DMS53 treated with DMSO at 0.1 percent for 48 hours (cell line): ENCODE measurements around the gene SLC13A5.
"Not testable (repeated sequence)": the region's sequence is repeated elsewhere in the genome, so short reads cannot be mapped to it uniquely, and the experiment has no call there.

Source experiments
- DNase-seq: peaks from one replicate; lab custom pipeline; 2025; ENCODE audit not compliant: unreplicated experiment; lab: John Stamatoyannopoulos, UW

SLC13A5 gene

DNA sequence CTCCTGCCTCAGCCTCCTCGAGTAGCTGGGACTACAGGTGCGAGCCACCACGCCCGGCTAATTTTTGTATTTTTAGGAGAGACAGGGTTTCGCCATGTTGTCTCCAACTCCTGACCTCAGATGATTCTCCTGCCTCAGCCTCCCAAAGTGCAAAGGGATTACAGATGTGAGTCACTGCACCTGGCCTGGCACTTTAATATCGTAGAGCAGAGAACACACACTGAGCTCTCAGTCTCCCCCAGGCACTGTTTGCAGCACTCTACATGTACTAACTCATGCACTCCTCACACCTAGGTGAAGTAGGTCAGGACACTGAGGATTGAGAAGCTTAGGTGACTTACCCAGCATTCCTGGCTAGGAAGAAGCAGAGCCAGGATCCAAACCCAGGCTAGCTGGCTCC is 46.6 kb downstream of the SLC13A5 start:
- DNase-seq: no peak

DNA sequence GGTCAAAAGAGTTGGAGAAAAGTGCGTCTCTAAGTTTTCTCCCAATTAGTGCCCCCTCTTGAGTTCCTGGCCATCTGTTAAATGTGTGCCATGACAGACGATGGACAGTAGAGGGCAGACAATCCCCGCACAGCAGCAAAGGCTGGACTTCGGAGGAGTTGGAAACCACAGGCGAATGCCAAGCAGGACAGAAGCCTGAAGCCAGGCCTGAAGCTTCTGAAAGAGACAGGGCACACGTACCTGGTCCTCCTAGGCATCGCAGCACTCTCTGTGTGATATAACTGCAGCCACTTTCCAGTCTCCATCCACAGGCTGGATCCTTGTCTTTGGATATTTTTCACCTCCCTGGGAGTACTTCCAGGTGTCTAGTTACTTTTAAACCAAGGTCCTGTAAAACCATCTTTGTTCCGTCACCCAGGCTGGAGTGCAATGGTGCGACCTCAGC is 47.1 kb downstream of the SLC13A5 start:
- DNase-seq: peak; percentile 69

DNA sequence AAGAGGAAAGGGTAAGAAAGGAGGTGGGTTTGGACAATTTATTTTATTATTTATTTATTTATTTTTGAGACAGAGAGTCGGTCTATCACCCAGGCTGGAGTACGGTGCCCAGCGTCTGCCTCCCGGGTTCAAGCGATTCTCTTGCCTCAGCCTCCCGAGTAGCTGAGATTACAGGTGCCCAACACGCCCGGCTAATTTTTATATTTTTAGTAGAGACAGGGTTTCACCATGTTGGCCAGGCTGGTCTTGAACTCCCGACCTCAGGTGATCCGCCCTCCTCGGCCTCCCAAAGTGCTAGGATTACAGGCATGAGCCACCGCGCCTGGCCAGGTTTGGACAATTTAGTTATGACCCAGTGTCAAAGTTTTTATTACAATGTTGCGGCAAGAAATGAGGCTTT is 50.0 kb downstream of the SLC13A5 start:
- DNase-seq: not testable (repeated sequence)

DNA sequence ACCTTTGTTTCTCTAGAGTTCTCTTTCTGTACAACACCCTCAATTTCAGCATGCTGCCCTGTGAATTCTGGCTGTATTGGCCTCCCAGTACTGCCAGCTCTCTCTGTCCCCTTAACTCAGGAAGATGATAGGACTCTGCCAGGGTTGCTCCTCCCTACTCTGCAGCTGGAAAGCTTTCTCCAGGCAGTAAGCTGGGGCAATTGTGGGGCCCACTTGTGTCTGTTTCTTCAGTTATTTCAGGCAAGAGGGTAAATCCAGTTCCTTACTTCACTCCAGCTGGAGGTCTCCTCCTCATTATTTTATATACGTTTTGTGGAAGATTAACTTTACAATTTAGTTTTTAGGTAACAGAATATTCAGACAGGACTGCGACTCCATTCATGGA is 51.7 kb downstream of the SLC13A5 start:
- DNase-seq: no peak

DNA sequence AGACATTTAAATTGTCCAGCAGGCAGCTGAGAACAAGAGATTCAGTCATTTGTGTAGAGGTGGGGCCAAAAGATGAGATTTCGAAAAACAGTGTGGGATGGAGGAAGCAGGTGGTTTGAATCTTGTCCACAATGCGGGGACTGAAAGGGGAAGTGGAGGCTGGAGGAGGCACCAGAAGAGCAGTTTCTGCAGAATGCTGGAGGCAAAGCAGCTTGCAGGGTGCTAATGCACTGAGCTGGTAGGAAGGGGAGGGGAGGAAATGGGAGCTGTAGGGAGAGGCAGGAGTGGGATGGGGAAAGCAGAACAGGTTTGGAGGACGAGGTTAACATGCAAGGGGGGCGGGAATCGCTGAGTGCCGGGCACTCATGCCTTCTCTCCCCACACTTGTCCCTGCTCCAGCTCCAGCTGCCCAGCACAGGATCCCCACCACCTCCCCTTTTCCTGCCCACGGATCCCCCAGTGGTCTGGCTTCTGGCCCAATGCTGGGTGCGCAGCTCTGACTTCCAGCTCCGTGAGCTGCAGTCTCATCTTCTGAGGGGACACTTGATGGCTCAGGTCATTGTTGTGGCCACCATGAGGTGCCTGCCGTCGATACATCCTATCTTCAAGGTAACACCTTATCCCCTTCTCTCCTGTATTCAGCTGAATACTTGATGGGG is 52.2 kb downstream of the SLC13A5 start:
- DNase-seq: no peak

DNA sequence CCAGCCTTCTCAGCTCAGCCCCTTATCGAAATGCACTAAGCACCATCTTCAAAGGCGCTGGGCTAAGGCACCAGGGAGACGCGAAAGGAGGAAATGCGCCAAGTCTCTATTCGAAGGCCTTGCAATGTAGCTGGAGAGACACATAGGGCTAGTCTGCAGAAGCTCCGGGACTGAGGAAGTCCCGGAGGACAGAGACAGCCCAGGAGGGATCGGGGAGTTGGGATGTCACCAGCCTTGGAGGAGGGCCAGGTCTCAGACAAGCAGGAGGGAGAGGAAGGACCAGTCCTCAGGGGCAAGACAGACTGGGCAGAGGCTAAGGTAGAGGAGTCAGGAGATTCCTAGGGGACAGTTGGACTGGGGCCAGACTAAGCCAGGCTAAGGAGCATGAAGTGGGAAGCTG is 53.1 kb downstream of the SLC13A5 start:
- DNase-seq: no peak

DNA sequence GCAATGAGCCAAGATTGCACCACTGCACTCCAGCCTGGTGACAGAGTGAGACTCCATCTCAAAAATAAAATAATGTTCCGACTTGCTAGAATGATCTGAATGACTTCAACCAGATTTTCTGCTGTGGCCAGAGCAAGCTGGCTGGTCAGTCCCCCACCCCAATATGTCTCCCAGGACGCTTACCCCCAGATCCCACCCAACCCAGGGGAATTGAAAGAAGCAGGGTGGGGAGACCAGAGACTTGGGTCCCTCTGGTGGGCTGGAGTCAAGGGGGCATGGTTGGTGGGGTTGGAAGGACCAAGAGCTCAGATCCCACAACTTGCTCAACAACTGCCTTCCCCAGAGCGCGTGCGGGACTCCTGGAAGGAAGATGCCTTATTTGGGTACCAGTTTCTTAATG is 54.8 kb downstream of the SLC13A5 start:
- DNase-seq: not testable (repeated sequence)

DNA sequence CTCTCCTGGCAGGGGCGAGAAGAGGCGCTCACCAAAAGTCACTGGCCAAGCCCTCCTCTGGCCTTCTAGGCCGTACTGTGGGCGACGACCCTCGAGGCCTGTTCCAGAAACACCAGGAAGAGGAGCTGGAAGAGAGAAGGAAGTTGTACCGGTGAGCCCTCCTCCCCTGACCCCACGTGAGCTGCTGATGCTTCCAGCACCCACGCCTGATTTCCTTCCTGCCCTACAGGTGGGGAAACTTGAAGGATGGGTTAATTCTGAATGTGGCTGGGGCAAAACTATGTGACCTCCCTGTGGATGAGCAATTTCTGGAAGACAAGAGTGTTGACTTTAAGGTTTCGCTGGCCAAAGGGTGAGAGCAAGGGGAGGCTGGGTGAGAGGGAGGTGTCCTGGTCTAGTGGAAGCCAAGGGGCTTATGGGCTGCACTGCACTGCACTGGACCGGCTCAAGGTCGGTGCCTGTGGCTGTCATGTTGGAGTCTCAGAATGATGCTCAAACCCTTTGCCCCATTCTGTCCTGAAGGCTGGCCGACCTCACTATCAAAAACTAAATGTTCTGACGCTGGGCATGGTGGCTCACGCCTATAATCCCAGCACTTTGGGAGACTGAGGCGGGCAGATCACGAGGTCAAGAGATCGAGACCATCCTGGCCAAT is 55.4 kb downstream of the SLC13A5 start:
- DNase-seq: no peak

DNA sequence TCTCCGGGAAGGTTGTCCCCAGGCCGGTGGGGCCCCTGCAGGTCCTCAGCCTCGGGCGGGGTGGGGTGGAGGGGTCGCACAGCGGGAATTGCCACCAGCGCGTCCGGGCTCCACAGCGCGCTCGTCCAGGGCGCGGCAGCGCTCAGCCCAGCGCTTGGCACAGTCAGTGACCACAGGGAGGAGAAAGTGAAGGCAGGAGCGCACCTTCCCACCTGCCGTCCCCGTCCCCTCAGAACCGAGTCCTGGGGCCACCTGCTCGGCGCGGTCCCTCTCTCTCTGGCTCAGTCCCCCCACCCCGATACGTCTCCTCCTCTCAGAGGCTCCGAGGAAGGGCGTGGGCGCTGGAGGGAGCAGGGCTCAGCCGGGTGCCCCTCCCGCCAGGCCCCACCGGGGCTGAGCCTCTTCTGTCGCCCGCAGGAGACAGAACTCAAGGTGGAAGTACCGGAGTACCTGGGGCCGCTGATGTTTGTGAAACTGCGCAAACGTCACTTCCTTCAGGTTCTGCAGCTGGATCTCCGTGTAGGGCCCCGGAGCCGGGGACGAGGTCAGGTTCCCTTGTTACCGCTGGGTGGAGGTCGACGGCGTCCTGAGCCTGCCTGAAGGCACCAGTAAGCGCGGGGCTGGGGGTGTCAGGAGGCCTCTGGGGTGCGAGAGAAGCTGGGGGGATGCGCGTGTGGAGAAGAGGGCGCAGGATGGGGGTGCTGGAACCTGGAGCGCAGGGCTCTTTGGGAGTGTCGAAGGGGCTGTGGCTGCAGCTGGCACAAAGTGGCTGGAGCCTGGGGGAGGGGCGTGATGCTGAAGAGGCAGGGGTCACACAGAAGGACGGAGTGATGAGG is 56.2 kb downstream of the SLC13A5 start:
- DNase-seq: peak; percentile 30

DNA sequence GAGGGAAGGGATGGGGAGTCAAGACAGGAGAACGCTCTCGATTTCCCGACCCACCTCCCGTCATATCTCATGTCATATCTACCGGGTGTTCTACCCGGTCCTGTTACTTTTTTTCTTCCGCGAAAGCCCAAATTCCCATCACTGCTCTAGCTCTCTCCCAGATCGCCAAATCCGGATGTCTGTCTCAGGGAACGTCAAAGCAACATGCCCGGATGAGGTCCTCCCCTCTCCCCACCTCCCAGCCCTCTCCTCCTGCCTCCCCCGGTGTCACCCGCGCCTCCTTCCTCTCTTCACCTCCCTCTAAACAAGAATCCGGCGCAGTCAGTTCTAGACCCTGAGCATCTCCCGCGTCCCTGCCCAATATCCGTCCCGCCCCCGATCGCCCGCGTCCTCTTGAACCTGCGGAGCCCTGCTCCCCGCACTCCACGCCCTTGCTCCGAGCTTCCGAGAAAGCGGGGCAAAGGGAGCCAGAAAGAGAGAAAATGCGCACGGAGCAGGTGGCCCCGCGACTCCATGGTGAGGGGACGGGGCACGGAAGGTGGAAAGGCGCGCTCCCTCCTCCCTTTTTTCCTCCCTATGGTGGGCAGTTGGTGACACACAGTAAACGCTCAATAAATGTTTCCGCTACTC is 57.3 kb downstream of the SLC13A5 start:
- DNase-seq: not testable (repeated sequence)

DNA sequence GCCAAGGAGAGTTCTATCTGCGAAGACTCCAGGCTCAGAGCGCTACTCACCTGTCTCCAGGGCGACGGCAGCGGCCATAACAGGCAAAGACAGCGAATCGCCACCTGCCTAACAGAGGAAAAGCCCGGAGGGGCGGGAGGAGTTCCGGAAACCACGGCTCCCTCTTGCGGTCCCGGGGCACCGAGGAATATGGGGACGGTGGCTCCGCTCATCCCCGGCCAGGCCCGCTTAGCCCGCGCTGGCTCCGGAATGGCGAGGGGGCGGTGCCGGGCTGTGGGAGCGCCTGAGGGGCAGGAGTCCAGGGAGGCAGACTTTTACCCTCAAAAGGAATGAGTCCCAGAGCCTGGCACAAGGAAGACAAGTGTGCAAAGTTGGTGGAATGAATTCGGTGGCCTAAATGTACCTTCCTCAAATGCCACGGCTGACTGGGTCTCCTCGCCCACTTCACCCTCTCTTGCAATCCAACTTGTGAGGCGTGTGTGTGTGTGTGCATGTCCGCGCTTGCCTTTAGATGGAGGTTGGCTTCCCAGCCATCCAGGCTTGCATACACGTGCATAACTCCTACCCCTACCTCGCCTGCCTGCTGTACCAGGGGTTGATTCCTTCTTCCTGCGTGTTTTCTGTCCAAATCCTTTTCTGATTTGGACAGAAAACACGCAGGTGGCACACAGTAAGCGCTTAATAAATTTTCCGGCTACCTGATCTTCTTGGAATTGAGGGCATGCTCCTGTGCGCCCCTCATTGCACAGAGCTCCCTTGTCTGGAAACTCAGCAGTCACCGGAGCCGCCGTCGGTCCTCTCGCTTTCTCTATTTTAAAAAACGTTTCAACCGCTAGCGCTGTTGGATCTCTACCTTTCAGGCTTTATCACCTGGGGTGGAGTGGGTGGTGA is 58.1 kb downstream of the SLC13A5 start:
- DNase-seq: peak; percentile 88

DNA sequence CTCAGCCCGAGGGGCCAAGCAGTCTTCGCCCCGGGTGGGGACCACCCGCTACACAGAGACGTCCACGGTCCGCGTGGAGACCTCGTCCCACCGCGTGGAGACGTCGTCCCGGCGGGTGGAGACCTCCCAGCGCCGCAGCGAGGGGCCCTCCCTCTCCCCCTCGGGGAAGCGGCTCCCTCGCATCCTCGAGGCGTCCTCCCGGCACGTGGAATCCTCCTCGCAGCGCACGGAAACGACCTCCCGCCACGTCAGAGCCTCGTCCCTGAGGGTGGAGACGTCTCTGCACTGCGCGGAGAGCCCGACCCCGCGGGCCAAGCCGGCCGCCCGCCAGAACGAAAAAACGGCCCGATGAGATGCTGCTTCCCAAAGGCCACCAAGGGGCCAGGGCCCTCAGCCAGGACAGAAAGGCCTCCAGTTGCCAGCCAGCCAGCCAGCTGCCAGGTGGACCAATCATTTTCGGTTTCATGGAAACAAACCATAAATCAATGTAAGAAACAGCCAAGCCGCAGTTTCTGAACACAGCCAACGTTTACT is 61.2 kb downstream of the SLC13A5 start:
- no peak for DNase-seq

DNA sequence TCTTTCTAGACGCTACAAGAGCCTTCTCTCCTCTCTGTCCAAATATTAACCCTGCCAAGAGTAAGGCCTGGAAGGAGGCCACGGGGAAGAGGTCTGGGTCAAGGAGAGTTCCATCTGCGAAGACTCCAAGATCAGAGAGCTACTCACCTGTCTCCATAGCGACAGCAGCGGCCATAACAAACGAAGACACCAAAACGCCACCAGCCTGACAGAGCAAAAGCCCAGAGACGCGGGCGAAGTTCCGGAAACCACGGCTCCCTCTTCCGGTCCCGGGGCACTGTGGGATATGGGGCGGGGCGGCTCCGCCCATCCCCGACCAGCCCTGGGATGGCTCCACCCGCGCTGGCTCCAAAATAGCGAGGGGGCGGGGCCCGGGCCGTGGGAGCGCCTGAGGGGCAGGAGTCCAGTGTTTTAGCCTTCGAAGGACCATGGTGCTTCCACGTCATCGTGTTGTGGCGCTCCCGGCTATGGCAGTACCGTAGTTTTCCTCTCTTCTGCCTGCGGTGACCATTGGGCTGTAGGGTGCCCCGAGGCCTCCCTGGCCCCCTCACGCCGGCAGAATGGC is 61.7 kb downstream of the SLC13A5 start, which contains the start of the genes C17orf100 and MED31:
Gene C17orf100 (plus strand): TSS at position 409 of the 565 bp plus-strand sequence. CDS start 152 bp downstream, at position 561.
Gene MED31 (minus strand): TSS at position 252 of the 565 bp plus-strand sequence. CDS start 77 bp downstream, at position 175.
- DNase-seq: peak; percentile 91

DNA sequence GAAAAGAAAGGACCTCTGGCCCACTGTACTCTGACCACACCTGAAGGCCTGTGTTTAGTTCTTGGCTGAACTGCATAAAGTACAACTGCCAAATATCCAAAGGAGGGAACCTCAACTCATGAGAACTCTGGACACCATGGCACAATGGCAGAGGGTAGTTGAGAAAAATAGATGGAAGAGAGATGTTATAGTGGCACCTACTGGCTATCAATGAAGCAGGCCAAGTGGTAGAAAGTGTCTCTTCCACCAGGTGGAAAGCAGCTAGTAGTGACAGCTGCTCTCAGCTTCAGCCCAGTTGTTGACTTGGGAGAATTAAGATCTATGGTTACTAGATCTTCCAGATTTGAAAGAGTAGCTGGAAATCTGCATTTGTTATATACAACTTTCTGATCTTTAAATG is 65.0 kb downstream of the SLC13A5 start:
- DNase-seq: no peak

DNA sequence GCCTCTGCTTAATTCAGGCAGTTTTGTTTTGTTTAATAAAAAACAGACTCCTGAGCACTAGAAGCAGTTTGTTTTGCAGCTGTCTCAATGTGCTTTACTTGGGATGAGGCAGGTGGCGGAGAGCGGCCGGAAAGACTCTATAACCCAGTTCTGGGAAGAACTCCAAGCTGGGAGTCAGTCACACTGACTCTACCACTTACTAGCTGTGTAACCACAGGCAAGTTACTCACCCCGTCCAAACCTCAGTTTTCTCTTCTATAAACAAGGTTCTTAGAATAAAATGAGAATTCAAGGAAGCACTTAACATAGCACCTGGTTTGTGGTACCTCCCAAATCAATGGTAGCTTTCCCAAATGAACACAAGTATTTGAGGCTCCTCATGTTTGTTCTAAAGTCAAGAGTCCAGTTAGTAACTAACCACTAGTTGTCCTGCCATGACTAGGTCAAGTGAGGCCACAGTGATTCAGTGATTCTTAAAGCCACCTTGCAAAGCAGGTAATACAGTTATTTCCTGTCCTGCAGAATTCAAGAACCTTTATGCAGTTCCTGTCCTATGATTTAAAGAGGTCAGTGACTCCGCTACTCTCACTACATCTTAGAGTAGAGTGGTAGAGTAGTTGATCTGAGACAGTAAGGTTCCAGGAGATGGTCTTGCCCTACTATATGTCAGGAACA is 69.6 kb downstream of the SLC13A5 start:
- no peak for DNase-seq

DNA sequence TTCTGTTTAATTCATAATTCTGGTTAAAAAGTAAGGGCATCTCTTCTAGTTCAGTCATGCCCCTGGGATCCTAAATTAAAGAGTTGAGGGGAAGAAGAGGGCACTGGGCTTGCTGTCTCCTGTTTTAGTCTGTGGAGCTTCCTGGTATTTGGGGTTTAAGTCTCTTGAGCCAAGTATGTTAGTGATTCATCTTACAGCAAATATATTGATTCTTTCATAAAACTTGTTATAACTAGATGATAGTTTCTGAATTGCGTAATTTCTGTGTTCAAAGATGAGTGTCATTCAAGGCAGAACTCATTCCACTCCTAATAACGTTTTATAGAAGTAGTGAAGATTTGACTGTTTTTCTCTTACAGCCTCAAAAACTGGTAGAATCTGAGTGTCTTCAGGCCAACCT is 70.6 kb downstream of the SLC13A5 start:
- DNase-seq: no peak

DNA sequence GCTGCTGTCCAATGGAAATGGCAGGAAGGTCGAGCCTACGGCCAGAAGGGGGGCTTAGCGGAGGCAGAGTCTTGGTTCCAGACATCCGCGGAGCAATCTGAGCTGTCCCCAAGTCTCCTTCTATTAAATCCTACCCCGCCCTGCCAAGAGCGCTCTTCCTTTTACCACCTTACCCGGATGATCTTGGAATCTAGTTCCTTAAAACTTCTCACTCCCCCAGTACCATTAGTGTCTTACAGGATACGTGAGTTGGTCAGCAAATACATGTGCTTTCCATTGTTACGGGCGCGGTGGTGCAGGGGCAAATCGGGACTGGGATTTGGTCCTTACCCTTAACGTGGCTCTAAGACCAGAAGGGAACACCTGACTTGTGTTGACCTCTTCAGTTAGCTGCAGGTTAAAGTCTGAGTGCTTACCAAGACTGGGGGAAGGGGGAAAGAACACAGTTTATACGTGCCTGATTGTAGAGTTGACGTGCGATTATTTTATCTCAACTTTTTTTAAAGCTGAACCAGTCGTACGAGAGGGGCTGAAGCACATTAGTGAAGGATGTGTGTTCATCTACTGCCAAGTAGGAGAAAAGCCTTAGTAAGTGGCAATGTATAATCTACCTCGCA is 71.8 kb downstream of the SLC13A5 start:
- DNase-seq: peak; percentile 41

DNA sequence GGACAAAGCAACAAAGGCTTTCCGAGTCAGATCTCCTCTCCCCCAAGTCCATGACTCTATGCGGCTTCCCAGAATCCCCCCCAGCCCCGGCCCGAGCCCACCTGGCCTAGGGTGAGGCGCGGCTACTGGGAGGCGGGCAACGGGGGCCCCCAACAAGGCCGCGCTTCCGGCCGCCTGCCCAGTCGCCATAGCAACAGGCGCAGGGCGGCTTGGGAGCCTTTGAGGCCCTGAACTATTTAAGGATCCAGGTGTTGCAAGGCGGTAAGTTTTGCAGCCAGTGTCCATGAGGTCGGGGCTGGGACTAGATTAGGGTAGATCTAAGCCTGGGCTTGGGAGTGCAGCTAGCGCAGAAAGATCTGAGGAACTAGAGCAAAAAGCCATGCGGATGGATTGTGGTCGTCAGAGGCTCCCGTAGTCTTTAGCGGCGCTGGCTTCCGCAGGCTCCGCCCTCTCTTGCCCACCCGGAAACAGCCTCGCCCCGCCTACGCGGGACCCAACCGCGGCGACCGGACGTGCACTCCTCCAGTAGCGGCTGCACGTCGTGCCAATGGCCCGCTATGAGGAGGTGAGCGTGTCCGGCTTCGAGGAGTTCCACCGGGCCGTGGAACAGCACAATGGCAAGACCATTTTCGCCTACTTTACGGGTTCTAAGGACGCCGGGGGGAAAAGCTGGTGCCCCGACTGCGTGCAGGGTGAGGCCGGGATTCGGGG is 72.5 kb downstream of the SLC13A5 start, which contains the start of the genes KIAA0753 and TXNDC17:
Gene KIAA0753 (minus strand): TSS at position 176 of the 711 bp plus-strand sequence. CDS start 5,608 bp downstream, outside the sequence.
Gene TXNDC17 (plus strand): TSS at position 525 of the 711 bp plus-strand sequence. CDS start 23 bp downstream, at position 548.
- peak; percentile 91 for DNase-seq
